ENCODE results near the gene ARHGAP29. TPM values are rescaled to one million over a fixed set of nuclear protein-coding genes. Genes with fewer than 3 reads are reported as not detected.

The ARHGAP29 gene
- total RNA-seq, 1 donor from 2014 or later, result 66.5 TPM

DNA sequence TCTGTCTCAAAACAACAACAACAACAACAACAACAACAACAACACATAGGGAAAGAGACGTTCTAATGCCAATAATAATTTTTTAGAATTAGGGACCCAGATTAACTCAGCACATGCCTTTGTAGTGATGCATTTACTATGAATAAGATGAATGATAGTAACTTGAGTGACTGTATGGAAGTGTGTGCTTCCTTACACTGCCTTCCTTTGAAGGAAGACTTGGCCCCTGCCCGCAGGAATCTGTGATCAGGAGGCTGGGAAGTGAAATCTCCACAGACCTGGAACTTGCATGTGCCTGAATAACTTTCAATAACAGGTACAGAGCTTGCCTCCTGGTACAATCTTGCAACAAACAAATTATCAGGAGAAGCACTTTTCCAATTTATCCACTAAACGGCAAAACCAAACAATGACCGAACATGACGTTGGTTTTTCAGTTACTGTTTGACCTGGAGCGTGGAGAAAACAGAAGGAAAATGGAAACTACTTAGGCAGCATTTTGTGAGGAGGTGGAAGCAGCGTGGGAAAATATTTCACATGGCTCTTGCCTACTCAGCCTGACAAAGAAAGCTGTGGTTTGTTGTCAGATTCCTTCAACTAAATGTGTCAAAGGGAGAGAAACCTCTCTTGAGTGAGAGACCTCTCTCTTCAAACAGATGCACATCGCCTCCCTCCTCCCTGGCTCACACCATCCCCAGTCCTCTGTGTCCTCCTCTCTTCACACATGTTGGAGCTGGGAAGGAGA, 106.4 kb downstream of the ARHGAP29 start:
- intact Hi-C loops (cut with DNase I), result no loop called here
- no peaks in the 10 kb centered on the region for H3K36me3 ChIP-seq
- ATAC-seq, result no peak
- DNase-seq, result no peak
- no peaks in the 10 kb centered on the region for H3K4me1 ChIP-seq
- H3K27ac ChIP-seq, result no peak overlapping the region
- H3K9me3 ChIP-seq, result no peaks in the 10 kb centered on the region
- no peak overlapping the region for H3K4me3 ChIP-seq
- no peaks in the 10 kb centered on the region for H3K27me3 ChIP-seq
- TF ChIP-seq, protein P1, sequence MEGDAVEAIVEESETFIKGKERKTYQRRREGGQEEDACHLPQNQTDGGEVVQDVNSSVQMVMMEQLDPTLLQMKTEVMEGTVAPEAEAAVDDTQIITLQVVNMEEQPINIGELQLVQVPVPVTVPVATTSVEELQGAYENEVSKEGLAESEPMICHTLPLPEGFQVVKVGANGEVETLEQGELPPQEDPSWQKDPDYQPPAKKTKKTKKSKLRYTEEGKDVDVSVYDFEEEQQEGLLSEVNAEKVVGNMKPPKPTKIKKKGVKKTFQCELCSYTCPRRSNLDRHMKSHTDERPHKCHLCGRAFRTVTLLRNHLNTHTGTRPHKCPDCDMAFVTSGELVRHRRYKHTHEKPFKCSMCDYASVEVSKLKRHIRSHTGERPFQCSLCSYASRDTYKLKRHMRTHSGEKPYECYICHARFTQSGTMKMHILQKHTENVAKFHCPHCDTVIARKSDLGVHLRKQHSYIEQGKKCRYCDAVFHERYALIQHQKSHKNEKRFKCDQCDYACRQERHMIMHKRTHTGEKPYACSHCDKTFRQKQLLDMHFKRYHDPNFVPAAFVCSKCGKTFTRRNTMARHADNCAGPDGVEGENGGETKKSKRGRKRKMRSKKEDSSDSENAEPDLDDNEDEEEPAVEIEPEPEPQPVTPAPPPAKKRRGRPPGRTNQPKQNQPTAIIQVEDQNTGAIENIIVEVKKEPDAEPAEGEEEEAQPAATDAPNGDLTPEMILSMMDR (IDR thresholded peaks at IDR 0.05), result no peak

DNA sequence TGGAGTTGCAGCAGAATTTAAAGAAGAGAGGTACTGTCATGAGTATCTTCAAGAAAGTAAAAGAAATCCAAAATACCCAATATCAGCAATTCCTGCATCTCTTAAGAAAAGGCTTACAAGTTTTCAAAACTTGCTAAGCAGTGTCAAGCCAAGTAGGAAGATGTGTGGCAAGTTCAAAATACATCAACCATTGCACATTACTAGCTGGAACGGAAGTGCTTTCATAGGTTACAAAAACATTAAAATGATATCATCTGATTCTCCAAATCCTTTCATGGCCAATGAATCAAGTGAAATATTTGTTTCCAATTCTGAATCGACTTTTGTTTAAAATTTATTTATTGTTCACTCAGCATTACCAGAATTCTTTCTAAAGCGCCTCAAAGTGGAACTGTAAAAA, 110.7 kb downstream of the ARHGAP29 start:
- H3K4me1 ChIP-seq, result no peaks in the 10 kb centered on the region
- no peak for ATAC-seq
- H3K36me3 ChIP-seq, result no peaks in the 10 kb centered on the region
- DNase-seq, result no peak
- no peaks in the 10 kb centered on the region for H3K9me3 ChIP-seq
- no peaks in the 10 kb centered on the region for H3K27me3 ChIP-seq
- H3K27ac ChIP-seq, result no peak overlapping the region
- no peak overlapping the region for H3K4me3 ChIP-seq
- intact Hi-C loops (cut with DNase I), result no loop called here
- TF ChIP-seq, protein P1 (IDR thresholded peaks at IDR 0.05), result no peak

DNA sequence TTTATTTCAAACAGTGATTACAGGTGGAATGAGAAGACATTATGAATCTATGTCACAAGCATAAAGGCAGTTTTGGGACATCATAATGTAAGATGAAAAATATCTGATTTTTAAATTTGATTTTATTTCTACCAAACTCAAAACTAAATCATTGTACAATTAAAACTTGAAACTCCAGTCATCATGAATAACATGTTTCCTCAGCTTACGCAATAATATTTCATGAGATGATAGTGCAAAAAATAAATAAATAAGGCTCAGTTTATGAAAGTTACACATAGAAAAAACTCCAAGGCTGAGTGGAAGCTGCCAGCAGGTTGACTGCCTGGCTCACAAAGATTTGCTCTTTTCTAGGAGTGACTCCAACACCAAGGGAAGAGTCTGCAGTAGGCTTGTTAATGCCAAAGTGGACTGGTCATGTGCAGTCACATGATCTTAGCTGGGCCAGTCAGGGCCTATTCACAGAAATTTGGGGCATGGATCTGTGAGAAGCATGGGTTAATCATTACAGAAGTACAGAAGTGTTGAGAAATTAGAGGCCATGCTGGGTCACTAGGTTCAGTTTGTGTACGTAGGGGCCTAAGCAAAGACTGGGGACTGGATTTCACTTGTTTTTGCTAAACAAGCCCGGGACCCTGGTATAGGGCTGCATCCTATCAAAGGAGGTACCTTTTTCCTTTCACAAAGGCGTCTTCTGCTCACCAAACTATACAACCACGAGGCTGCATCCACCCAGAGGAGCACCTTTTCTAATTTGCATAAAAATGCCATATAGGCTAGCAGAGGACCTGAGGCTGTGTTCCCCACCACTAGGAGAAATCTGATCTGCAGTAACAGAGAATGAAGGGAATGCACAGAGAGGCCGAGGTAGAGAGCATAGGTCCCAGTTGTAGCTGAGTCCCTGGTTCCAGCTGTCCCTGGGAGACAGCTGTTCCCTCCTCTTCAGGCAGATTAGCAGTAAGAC, 111.6 kb downstream of the ARHGAP29 start:
- H3K4me3 ChIP-seq, result no peak overlapping the region
- H3K9me3 ChIP-seq, result no peaks in the 10 kb centered on the region
- no peak overlapping the region for H3K27ac ChIP-seq
- TF ChIP-seq, protein P1 (IDR thresholded peaks at IDR 0.05), result no peak
- DNase-seq (no peak), ATAC-seq (no peak)
- H3K27me3 ChIP-seq, result no peaks in the 10 kb centered on the region
- intact Hi-C loops (cut with DNase I), result no loop called here
- H3K4me1 ChIP-seq, result no peaks in the 10 kb centered on the region
- H3K36me3 ChIP-seq, result no peaks in the 10 kb centered on the region

DNA sequence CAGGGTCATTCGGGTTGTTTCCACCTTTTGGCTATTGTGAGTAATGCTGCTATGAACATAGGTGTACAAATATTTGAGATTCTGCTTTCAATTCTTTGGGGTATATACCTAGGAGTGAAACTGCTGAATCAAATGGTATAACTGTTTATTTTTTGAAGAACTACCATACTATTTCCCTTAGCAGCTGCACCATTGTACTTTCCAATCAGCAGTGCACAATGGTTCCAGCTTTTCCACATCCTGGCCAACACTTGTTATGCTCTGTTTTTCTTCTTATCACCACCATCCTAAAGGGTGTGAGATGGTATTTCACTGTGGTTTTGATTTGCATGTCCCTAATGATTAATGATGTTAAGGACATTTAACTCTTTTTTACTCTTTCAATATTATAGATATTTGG, 112.8 kb downstream of the ARHGAP29 start:
- no peak overlapping the region for H3K4me3 ChIP-seq
- TF ChIP-seq, protein P1 (IDR thresholded peaks at IDR 0.05), result no peak
- H3K36me3 ChIP-seq, result no peaks in the 10 kb centered on the region
- H3K27me3 ChIP-seq, result no peaks in the 10 kb centered on the region
- H3K4me1 ChIP-seq, result no peaks in the 10 kb centered on the region
- ATAC-seq, result no peak
- no peak for DNase-seq
- intact Hi-C loops (cut with DNase I), result no loop called here
- H3K9me3 ChIP-seq, result no peaks in the 10 kb centered on the region
- no peak overlapping the region for H3K27ac ChIP-seq

DNA sequence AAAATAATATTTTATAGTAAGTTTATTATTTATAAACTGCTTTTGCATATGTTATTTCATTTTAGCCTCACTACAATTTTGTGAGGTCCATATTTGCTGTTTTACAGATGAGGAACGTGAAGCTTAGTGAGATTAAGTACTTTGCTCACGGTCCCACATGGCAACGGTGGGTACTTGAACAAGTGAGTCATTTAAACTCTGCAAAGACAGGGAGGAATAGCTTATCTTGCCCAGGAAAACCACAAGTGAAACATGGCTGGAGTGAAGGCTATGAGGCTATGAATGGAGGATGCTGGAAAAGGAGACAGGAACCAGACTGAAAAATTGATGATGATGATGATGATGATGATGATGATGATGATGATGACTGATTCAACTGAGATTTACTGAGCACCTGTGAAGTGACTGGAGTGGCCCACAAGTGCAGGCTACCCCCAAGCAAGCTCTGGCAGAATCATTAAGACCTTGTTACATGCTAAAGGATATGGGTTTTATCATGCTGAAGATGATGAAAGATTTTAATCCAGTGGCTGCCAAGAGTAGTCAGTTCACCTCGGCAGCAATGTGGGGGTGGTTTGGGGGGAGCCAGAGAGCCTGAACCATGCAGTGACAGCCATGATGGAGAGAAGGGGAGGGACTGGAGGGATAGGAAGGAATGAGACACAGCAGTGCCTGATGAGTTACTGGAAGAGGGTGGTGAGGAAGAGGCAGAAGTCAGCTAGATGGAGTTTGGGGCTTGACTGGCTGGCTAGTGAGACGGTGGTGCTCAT, 115.0 kb downstream of the ARHGAP29 start:
- DNase-seq, result no peak
- intact Hi-C loops (cut with DNase I), result no loop called here
- no peaks in the 10 kb centered on the region for H3K36me3 ChIP-seq
- H3K27me3 ChIP-seq, result no peaks in the 10 kb centered on the region
- no peak overlapping the region for H3K4me3 ChIP-seq
- H3K27ac ChIP-seq, result no peak overlapping the region
- H3K4me1 ChIP-seq, result no peaks in the 10 kb centered on the region
- H3K9me3 ChIP-seq, result no peaks in the 10 kb centered on the region
- TF ChIP-seq, protein P1 (IDR thresholded peaks at IDR 0.05), result no peak
- ATAC-seq, result no peak
